ENCODE data around the gene MGST2.
"Not testable (repeated sequence)": the region's sequence is repeated elsewhere in the genome, so short reads cannot be mapped to it uniquely, and the experiment has no call there.

The MGST2 gene

DNA sequence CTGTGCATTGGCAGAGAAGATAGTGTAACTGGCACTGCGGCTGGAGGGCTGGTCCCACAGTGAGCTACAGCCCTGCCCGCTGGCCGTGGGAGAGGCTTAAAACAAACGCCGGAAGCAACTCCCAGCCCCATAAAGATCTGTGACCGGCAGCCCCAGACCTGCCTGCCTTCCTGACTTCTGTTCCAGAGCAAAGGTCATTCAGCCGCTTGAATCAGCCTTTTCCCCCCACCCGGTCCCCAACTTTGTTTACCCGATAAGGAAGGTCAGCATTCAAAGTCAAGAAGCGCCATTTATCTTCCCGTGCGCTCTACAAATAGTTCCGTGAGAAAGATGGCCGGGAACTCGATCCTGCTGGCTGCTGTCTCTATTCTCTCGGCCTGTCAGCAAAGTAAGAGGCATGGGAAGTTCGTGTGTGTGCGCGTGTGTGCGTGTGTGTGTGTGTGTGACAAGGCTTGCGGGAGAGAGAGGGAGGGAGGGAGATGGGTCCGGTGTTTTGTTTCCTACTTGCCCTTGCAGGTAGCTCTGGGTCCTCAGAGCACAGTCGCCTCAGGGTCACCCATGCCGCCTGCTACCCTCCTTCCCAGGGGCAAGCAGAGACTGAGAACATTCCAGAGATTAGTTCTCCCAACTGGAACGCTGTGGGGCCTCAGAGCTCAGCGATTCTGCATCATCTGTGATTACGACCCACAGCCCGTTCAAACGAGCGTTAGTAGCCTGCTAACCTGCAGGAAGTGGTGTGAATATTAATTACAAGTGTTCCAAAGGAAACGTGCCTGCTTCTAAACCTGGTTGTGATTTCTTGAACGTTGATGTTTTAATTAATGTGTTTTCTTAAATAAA, at the start of gene MGST2:
Gene MGST2 (plus strand): TSS at position 130 of the 840 bp plus-strand sequence. CDS start 201 bp downstream, at position 331.
- Histone ChIP-seq H3K27ac (peak within 1 kb of the TSS; percentile 27 to 92 (median 86)), H3K4me3 (peak within 1 kb of the TSS; percentile 32 to 54 (median 52))

DNA sequence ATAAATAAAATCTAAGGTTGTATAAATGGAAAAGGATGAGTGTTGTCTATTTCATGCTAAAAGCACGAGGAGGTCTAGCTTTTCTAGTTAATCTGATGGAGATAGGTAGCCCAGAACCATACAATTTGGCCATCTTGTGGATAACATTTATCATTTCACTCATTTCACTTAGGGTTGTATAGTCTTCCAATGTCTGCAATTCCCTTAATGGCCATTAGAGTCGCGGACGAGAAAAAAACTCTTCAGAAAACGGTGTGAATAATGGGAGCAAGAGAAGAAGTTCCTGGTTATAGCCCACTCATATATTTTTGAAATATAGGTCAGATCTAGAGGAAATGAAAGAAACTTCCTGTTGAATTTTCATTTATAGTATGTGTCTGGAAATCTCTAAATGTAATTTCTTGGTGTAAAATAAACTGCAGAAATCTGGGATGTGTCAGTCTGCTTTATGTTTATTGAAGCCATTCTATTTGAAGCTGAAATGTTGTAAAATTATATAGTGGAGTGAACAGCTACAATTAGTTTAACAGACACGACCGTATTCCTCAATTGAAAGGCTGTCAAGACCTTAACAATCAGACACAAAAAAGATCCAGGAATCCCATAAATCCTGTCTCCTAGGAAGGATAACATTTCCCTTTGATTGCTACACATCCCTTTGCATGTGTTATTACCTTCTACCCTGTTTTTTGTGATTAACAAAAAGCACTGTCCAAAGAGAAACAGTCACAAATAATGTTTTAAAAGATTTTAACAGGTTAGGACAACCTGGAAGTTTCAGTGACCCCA, 47.7 kb upstream of the MGST2 start:
- Histone ChIP-seq H3K27ac (no peak overlapping the region), H3K4me3 (no peak overlapping the region)

DNA sequence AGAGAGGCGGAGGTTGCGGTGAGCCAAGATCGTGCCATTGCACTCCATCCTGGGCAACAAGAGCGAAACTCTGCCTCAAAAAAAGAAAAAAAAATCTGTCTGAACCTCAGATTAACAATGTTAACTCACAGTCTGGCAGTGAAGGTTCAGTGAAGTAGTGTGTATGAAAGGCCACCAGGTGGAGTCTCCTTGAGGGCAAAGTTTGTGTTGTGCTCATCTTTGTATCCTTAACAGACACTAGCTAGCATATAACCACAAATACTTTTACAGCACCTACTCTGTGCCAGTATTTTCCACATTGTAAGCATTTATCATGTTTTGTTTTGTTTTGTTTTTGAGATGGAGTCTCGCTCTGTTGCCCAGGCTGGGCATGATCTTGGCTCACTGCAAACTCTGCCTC, 46.0 kb upstream of the MGST2 start:
- no peak overlapping the region for H3K27ac ChIP-seq
- H3K4me3 ChIP-seq, result no peak overlapping the region

DNA sequence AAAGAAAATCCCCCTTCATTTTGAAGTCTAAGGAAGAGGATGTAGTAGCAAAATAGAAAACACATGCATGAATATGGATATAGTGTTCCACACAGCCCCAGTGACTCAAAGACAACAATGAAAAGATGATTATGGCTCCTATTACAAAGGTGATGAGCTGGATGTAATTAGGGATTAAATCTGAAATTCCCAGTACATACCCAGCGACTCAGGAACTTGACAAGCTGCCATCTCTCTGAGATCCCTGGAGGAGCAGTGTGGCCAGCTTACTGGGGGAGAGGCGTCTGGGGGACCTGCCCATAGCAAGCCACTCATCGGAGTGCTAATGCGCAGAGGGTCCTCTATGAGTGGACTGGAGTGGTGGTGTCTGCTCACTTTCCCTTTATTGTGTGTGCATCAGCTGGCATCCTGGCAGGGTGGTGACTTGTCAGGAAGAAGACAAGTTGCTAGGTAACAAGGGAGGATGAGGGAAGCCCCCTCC, 42.7 kb upstream of the MGST2 start:
- no peak overlapping the region for H3K27ac ChIP-seq

DNA sequence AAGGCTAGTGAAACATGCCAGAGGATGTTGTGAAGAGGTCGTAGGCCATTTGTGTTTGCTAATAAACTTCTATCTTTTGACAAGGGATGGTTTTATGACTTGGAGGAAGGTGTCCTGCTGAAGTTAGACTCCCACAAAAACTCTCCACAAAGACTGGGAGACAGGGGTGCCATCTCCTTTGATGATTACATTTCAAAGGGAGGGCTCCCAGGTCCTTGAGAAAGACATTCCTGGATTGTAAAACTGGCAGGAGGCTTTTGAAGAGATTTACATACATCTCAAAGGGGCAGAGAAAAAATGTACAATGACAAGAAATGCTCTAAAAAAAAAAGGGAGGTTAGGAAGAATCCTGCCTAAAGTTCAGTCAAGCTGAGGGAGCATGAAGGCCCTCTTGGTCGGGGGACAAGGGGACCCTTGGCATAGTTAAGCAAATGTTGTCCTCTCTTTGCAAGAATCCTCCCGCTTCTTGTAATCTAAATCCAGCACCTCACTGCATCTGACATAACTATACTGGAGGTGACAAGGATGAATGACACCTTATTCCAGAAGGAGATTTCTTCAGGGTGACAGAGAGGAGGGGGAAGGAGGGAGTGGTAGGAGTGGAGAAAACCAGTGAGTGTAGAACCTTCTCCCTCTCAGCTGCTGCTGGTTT, 41.1 kb upstream of the MGST2 start:
- Histone ChIP-seq H3K27ac (no peak overlapping the region), H3K4me3 (no peak overlapping the region)

More for the DNA sequence above, 42.7 kb upstream of the MGST2 start:
- H3K4me3 ChIP-seq, result no peak overlapping the region

DNA sequence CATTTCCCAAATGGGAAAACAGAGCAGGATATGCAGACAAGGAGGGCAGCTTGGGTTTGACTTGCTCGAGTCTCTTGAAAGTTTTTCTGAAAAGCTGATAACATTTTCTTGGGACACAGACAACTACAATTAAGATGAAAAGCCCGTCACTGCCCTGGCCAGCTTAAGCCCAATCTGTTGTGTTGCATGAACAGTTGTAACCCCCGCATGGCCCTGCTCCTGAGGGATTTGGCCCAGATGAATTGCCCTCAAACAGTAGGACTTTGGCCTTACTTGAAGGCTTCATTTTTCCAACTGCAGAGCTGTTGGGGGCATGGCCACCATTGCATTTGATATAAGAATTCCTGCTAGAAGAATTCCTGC, 40.5 kb upstream of the MGST2 start:
- H3K27ac ChIP-seq, result no peak overlapping the region
- H3K4me3 ChIP-seq, result no peak overlapping the region

DNA sequence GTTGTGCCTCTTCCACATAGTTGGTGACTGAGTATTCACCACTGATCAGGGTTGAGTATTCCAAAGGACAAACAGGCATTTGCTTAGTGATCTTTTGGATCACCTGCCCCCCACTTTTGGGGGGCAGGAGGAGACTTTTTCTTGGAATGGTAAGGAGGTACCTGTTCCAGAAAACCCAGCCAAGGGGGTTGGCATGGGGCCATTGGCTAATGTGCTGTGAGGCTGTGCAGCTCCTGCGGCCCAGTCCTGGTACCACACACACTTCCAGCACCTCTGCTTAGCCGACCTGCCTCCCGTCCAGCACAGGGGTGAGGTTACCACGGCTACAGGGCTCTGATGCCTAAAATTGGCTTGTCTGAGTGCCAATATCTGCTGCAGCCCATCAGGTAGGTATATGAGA, 40.1 kb upstream of the MGST2 start:
- Histone ChIP-seq H3K4me3 (no peak overlapping the region), H3K27ac (no peak overlapping the region)

DNA sequence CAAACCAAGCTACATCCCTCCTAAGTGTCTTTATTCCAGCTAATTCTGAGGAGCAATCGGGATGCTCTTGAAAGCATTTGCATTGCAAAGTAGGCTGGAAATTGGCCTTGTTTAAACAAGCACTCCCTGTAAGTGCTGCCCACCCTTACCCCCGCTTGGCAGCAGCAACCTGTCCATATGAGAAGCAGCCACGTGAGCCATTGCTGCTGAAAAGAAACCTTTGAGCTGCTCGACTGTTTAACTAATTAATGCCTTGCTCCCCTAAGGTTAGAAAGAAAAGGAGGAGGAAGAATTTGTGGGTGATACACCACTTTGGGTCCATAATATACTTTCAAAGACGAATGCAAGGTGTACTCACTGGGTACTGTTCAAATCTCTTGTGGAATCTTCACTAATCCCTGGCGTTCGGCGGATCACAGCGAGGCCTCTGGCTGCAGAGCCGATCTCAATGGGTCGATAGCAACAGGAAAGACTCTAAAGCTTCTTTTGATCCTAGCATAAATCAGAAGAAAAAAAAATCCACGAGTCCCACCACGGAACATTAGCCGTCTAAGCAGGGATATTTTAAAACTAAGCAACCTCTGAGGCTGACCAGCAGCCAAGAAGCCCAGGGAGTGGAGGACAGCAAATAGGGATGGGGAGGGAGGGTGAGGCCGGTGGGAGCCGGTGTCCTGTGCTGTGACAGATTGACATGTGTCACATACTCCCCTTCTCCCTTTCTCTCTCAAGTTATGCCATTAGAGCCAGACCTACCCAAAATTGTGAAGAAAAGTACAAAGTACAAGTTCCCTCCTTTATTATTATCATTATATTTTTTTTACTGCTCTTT, 37.2 kb upstream of the MGST2 start:
- no peak overlapping the region for H3K27ac ChIP-seq
- no peak overlapping the region for H3K4me3 ChIP-seq

DNA sequence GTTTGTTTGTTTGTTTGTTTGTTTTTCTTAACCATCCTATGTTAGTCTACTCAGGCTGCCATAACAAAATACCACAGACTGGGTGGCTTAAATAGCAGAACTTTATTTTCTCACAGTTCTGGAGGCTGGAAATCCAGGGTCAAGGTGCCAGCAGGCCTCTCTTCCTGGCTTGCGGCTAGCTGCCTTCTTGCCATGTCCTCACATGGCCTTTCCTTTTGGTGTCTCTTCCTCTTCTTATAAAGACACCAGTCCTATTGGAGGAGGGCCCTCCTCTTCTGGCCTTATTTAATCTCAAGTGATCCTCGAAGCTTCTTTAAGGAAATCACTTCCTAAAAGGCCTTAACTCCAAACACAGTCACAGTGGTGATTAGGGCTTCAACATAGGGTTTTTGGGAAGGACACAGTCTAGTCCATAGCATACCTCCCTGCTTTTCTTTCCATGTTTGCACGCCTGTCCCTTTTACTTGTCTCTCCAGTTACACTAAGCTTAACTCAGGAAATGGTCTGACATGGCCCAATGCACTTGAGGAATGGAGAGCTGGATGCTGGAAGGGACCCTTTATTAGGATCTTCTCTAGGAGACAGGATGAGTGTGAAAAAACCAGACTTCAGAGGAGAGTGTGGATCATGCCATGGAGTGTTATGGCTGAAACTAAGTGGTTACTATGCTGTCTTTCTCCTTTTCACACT, 36.0 kb upstream of the MGST2 start:
- H3K4me3 ChIP-seq, result no peak overlapping the region
- no peak overlapping the region for H3K27ac ChIP-seq

DNA sequence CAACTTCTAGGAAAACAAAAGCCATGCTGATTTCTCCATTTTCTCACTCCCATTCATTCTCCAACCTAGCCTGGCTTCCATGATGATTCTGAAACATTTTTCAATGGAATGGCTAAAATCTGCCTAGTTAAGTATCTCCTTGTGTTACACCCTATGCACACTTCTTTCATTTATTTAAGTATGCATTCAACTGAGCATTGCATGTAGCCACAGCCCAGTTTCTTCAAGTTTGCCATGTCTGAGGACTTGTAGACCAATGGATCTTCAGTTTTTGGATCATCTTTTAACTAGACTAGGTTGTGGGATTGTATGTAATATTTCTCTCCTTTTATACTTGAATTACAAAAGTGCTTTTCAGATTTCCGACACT, 35.5 kb upstream of the MGST2 start:
- Histone ChIP-seq H3K27ac (no peak overlapping the region), H3K4me3 (no peak overlapping the region)

DNA sequence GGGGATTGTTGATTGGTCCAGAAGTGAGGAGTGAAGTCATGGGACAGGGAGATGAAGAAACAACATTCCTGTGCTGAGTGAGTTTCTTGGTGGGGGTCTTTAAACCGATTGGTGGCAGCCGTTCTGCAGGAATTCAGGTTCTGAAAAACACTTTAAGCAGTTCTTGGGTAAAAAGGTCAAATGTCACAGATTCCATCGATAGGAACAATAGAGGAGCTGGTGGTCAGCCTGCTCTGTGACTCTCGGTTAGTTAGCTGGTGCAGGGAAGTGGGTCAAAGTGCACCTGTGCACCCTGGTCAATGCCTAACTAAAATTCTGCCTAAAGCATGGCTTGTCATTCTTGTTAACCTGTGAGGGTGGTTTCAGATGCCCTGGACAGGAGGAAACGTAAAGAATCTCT, 34.6 kb upstream of the MGST2 start:
- Histone ChIP-seq H3K4me3 (no peak overlapping the region), H3K27ac (no peak overlapping the region)

DNA sequence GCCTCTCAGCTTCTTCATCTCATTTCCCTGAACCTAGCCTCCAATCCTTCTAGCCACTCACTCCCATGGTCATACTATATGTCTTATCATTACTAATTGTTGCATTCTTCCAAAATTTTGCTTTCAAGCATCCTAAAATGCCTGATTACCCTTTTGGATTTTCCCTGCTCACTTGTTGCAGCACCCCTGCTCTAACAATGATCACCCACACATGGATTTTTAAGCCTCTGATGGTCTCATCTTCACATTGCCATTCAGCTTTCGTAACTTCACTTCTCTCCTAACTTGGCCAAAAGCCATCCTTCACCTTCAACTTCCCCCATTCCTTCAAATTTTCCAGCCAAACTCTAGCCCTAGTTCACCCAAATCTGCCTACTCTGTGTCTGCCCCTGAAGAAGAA, 33.8 kb upstream of the MGST2 start:
- no peak overlapping the region for H3K4me3 ChIP-seq
- no peak overlapping the region for H3K27ac ChIP-seq

DNA sequence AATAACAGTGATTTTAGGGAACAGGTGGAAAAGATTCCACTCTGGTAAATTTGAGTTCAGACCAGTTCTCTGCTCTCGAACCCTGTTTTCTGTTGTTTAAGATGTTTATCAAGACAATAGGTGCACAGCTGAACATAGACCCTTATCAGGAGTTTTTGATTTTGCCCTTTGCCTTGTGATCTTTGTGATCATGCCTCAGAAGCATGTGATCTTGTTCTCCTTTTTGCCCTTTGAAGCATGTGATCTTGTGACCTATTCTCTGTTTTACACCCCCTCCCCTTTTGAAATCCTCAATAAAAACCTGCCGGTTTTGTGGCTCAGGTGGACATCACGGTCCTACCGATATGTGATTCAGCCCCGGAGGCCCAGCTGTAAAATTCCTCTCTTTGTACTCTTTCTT, 32.9 kb upstream of the MGST2 start:
- not testable (repeated sequence) for H3K4me3 ChIP-seq, H3K27ac ChIP-seq

DNA sequence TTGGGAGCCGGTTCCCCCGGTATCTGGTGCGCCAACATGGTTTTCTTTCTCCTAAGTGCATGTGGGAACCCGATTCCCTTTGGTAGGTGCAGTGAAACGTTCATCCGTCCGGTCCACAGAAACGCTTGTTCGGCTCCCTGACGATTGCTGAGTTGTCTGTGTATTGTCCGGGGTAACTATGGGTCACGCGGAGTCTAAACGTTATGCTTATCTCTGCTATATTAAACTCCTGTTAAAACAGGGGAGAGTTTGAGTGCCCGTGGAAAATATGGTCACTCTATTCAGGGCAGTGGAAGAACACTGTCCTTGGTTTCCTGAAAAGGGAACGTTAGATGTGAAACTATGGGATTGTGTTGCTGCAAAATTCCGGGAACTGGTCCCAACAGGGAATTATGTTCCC, 32.4 kb upstream of the MGST2 start:
- Histone ChIP-seq H3K27ac (no peak overlapping the region), H3K4me3 (no peak overlapping the region)

DNA sequence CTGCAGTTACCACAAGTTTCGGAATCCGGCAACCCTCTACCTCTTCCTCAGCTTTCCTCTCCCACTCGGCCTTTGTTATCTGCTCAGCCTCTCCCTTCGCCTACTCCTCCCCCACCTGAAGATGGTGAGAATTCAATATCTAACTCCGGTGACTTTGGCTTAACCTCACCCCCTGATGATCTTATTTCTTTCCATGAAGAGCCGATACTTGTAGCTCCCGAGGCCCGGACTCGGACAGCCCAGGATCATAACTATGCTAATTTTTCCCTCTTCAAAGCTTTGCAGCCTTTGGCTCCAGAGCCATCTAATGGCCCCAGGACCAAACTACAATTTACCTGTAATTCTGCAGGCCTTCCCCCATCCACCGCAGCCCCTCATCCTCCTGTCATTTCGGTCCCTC, 32.0 kb upstream of the MGST2 start:
- Histone ChIP-seq H3K27ac (no peak overlapping the region), H3K4me3 (no peak overlapping the region)

DNA sequence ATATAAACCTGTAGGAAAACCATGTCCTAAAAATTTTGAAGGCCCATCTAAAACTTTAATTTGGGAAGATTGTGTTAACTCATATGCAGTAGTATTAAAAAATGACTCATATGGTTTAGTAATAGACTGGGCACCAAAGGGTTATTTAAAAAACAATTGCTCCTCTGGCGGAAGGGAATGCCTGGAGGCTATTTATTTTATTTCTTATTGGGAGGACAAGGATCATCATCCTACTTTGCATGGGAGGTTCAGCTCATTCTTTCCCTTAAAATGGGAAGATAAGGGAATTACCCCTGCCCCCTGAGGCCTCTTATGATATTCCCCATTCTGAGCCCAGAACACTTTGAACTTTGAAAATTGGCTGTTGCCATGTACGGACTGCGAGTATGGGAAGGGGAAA, 29.7 kb upstream of the MGST2 start:
- no peak overlapping the region for H3K27ac ChIP-seq
- H3K4me3 ChIP-seq, result no peak overlapping the region

DNA sequence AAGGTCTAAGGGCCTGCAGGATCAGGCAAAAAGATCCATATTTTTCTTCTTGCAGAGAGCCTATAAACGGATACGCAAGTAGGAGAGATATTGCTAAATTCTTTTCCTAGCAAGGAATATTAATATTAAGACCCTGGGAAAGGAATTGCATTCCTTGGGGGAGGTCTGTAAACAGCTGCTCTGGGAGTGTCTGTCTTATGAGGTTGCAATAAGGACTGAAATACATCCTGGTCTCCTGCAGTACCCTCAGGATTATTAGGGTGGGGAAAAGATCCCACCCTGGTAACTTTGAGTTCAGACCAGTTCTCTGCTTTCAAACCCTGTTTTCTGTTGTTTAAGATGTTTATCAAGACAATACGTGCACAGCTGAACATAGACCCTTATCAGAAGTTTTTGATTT, 27.3 kb upstream of the MGST2 start:
- H3K4me3 ChIP-seq, H3K27ac ChIP-seq: not testable (repeated sequence)

DNA sequence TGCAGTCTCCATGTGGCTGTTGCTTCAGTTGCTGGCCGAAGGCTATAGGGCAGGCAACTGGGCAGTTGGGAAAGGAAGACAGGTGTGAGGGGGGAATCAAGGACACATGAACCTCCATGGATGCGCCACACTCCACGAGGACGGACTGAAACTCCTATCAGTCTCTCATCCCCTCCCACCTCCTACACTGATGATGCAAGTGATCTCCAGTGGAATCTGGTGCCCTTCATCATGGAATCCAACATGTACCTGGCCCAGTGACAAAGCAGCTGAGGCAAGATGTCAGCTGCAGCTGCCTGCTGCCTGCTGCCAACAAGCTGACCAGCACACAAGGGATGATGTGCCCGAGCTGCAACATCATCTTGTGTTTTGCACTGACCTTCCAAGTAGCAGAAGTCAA, 26.0 kb upstream of the MGST2 start:
- no peak overlapping the region for H3K27ac ChIP-seq
- no peak overlapping the region for H3K4me3 ChIP-seq

DNA sequence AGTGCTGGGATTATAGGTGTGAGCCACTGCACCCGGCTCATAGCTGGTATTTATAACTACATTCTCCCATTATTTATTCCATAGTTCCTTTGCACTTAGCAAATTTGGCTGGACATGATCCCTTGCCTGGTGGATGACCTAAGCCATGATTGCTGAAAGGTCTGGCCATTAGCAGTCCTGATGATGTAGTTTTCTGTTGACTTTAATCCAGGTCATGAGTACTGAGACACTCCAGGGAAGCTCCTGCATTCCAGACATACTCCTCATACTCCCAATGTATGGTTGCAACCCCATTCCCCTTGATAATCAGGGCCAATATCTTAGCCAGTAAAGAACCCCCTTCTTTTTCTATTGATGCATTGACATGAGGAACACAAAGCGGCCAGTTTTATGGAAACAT, 24.4 kb upstream of the MGST2 start:
- Histone ChIP-seq H3K27ac (no peak overlapping the region), H3K4me3 (no peak overlapping the region)
